Measurements from ENCODE around the gene DENND11. TPM values are rescaled to one million over a fixed set of nuclear protein-coding genes. Genes with fewer than 3 reads are reported as not detected.

DENND11 gene
- total and polyA plus RNA-seq, 2 donors (not counting 1 experiment from before 2014, with no cell fraction given) = 26.4 to 79.5 TPM

DNA sequence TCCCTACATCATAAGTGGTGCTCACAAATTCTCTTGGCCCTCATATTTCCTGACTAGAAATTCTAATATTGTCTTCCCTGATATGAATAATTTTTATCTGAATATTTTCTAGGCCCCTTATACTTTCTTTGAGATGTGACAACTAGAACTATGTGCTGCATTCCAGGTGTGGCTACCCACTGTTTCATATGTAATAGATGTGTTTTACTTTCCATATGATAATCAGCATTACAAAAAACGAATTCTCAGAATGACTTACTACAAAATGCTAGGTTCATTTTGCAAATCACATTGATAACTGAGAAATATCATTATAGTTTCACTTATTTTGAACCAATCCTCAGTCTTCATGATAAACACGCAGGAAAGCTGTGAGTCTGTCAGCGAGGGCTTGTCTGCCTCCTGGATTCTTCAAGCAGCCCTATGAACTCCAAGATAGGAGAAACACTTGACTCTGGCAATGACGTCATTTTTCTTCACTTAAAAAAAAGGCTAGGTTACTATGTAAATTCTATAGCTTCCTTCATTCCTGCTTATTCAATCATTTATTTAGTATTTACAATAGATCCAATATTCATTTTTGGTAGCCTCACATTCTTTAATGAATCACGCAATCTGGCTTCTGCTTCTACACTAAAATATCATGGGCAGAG, 10.8 kb upstream of the DENND11 start:
- H3K4me1 Mint-ChIP-seq = no peaks in the 10 kb centered on the region

DNA sequence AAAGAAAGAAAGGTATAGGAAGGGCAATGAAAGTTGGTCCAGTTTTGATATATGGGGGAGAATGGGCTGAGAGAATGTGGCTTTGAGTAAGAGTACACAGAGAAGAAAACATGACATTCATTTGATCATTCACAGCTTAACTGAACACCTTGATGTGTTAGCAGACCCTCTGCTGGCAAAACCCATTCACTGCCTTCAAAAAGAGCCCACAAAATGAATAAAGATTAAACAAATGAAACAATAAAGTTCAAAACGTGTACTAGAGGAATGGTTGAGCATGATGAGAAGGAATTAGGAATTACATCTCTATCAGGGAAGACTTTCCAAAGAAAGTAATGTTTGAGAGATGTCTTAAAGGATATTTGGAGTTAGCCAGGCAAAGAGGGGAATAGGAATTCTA, 8.3 kb upstream of the DENND11 start:
- Histone ChIP-seq H3K9ac (ENCODE audit: low read length) (no peak overlapping the region), H3K27ac (ENCODE audit: low read length in 2 of 2) (no peak overlapping the region), H3K79me2 (ENCODE audit: control insufficient read depth, insufficient read depth, low read length) (no peaks in the 10 kb centered on the region), H3K4me1 (ENCODE audit: control insufficient read depth in 2 of 2, insufficient read depth in 2 of 2, low read length in 2 of 2) (no peaks in the 10 kb centered on the region), H3K4me2 (replicated peaks; ENCODE audit: low read depth, low read length, poor library complexity, severe bottlenecking) (no peak overlapping the region), H4K20me1 (ENCODE audit: control insufficient read depth, insufficient read depth, low read length, poor library complexity, severe bottlenecking) (no peaks in the 10 kb centered on the region), H3K9me3 (ENCODE audit: control extremely low read depth in 1 of 3, control insufficient read depth in 2 of 3, insufficient read depth in 1 of 3, low read length in 2 of 3) (no peaks in the 10 kb centered on the region), H3K36me3 (replicated peaks in 1 of 2; ENCODE audit: control extremely low read depth in 1 of 2, control insufficient read depth in 1 of 2, extremely low read depth in 1 of 2, insufficient read depth in 2 of 2, low read length in 1 of 2) (no peaks in the 10 kb centered on the region), H3K4me3 (ENCODE audit: control extremely low read depth in 1 of 5, extremely low read depth in 1 of 5, insufficient read depth in 1 of 5, low read depth in 2 of 5, low read length in 4 of 5) (no peak overlapping the region), H2AFZ (ENCODE audit: insufficient read depth, low read depth, low read length, poor library complexity, severe bottlenecking) (no peak overlapping the region), H3K27me3 (replicated peaks in 1 of 4; ENCODE audit: control extremely low read depth in 1 of 4, control insufficient read depth in 3 of 4, insufficient read depth in 4 of 4, low read length in 3 of 4) (no peaks in the 10 kb centered on the region)
- Mint-ChIP-seq H3K27ac (no peak overlapping the region), H3K27me3 (peaks cover 4% of the 10 kb centered on the region), H3K4me1 (no peaks in the 10 kb centered on the region), H3K4me3 (no peak overlapping the region), H3K9me3 (ENCODE audit: insufficient read depth) (no peaks in the 10 kb centered on the region)
- TF ChIP-seq, protein P1, sequence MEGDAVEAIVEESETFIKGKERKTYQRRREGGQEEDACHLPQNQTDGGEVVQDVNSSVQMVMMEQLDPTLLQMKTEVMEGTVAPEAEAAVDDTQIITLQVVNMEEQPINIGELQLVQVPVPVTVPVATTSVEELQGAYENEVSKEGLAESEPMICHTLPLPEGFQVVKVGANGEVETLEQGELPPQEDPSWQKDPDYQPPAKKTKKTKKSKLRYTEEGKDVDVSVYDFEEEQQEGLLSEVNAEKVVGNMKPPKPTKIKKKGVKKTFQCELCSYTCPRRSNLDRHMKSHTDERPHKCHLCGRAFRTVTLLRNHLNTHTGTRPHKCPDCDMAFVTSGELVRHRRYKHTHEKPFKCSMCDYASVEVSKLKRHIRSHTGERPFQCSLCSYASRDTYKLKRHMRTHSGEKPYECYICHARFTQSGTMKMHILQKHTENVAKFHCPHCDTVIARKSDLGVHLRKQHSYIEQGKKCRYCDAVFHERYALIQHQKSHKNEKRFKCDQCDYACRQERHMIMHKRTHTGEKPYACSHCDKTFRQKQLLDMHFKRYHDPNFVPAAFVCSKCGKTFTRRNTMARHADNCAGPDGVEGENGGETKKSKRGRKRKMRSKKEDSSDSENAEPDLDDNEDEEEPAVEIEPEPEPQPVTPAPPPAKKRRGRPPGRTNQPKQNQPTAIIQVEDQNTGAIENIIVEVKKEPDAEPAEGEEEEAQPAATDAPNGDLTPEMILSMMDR (IDR thresholded peaks at IDR 0.05) = no peak
- TF ChIP-seq EZH2 (IDR thresholded peaks at IDR 0.05; ENCODE audit: borderline replicate concordance, insufficient read depth, low read depth, low read length, poor library complexity, severe bottlenecking) = no peak
- ChIA-PET POLR2A (no interaction called here), CTCF (interaction anchor here (0.7 to 1.8 kb wide), 4 partner anchors 18 to 123 kb away, joined by 3 to 20 read pairs (median 4); no protein-coding TSS in a partner anchor)
- no peak for DNase-seq
- no peak for ATAC-seq (ENCODE audit: low read depth)
- WGBS (ENCODE audit: insufficient coverage) = no CpG with 5 or more reads among the region's 1 CpG
- intact Hi-C loops (cut with micrococcal nuclease) = loop anchor here (2.0 kb wide), 1 partner anchor 56 kb away; no protein-coding TSS in a partner anchor

More for the DNA sequence above, 10.8 kb upstream of the DENND11 start:
- H3K9me3 Mint-ChIP-seq (ENCODE audit: insufficient read depth) = no peaks in the 10 kb centered on the region
- H3K9me3 ChIP-seq (ENCODE audit: control extremely low read depth in 1 of 3, control insufficient read depth in 2 of 3, insufficient read depth in 1 of 3, low read length in 2 of 3) = no peaks in the 10 kb centered on the region
- intact Hi-C loops (cut with micrococcal nuclease) = no loop called here
- H3K4me1 ChIP-seq (ENCODE audit: control insufficient read depth in 2 of 2, insufficient read depth in 2 of 2, low read length in 2 of 2) = no peaks in the 10 kb centered on the region
- H3K4me2 ChIP-seq (replicated peaks; ENCODE audit: low read depth, low read length, poor library complexity, severe bottlenecking) = no peak overlapping the region
- H3K36me3 ChIP-seq (replicated peaks in 1 of 2; ENCODE audit: control extremely low read depth in 1 of 2, control insufficient read depth in 1 of 2, extremely low read depth in 1 of 2, insufficient read depth in 2 of 2, low read length in 1 of 2) = no peaks in the 10 kb centered on the region
- no peak overlapping the region for H3K4me3 ChIP-seq (ENCODE audit: control extremely low read depth in 1 of 5, extremely low read depth in 1 of 5, insufficient read depth in 1 of 5, low read depth in 2 of 5, low read length in 4 of 5)
- no peaks in the 10 kb centered on the region for H3K79me2 ChIP-seq (ENCODE audit: control insufficient read depth, insufficient read depth, low read length)
- no peak for ATAC-seq (ENCODE audit: low read depth)
- CTCF ChIA-PET = interaction anchor here (1.0 to 1.8 kb wide), 2 partner anchors 11 to 14 kb away, joined by 3 to 5 read pairs; partner anchors contain the start of gene DENND11
- H2AFZ ChIP-seq (ENCODE audit: insufficient read depth, low read depth, low read length, poor library complexity, severe bottlenecking) = no peak overlapping the region
- no peak overlapping the region for H3K9ac ChIP-seq (ENCODE audit: low read length)
- no peaks in the 10 kb centered on the region for H3K27me3 ChIP-seq (replicated peaks in 1 of 4; ENCODE audit: control extremely low read depth in 1 of 4, control insufficient read depth in 3 of 4, insufficient read depth in 4 of 4, low read length in 3 of 4)
- no peak overlapping the region for H3K27ac Mint-ChIP-seq
- DNase-seq = no peak
- POLR2A ChIA-PET = no interaction called here
- WGBS (ENCODE audit: insufficient coverage) = 100% methylated on average over 1 of the region's 5 CpGs
- no peak overlapping the region for H3K27ac ChIP-seq (ENCODE audit: low read length in 2 of 2)
- no peak overlapping the region for H3K4me3 Mint-ChIP-seq
- H4K20me1 ChIP-seq (ENCODE audit: control insufficient read depth, insufficient read depth, low read length, poor library complexity, severe bottlenecking) = no peaks in the 10 kb centered on the region
- TF ChIP-seq, protein P1 (IDR thresholded peaks at IDR 0.05) = no peak
- TF ChIP-seq EZH2 (IDR thresholded peaks at IDR 0.05; ENCODE audit: borderline replicate concordance, insufficient read depth, low read depth, low read length, poor library complexity, severe bottlenecking) = no peak
- H3K27me3 Mint-ChIP-seq = no peaks in the 10 kb centered on the region
